Activated CD8-positive, alpha-beta T cell treated with anti-CD3 and anti-CD28 coated beads, Interleukin-2, amount 10 ng/mL, durations not matched to agents 7 days and 5 days (primary cell): ENCODE results near the gene PCAT7. TPM values are rescaled to one million over a fixed set of nuclear protein-coding genes. Genes with fewer than 3 reads are reported as not detected.
"Not testable (repeated sequence)": the region's sequence is repeated elsewhere in the genome, so short reads cannot be mapped to it uniquely, and the experiment has no call there.

ENCODE experiments used
- ATAC-seq: fragments of 150-1000 bp; cut with Tn5 transposase; one replicate; pipeline ENCODE4 v1.10.0; 2021; ENCODE audit warnings: moderate library complexity
- CTCF ChIA-PET: fragments of 350-600 bp; sonication (Branson Sonifier 250); formaldehyde crosslinking; loops from one replicate; lab custom pipeline; 2021; ENCODE audit warnings: antibody characterized with exemption; lab: Charles Lee
- POLR2A ChIA-PET: fragments of 350-600 bp; sonication (Branson Sonifier 250); formaldehyde crosslinking; loops from one replicate; lab custom pipeline; 2021; ENCODE audit warnings: antibody characterized with exemption; lab: Charles Lee
- DNase-seq: peaks from one replicate; pipeline ENCODE4 v3.0.0-alpha.2; 2020
- H3K27ac Mint-ChIP-seq: one replicate; pipeline ENCODE4 v1.8.0; 2021; ENCODE audit warnings: mild to moderate bottlenecking, mixed read lengths
- H3K27me3 Mint-ChIP-seq: one replicate; pipeline ENCODE4 v1.8.0; 2021; ENCODE audit warnings: low read depth, mixed read lengths
- H3K36me3 Mint-ChIP-seq: one replicate; pipeline ENCODE4 v1.8.0; 2021; ENCODE audit warnings: low read depth, mixed read lengths
- H3K4me1 Mint-ChIP-seq: one replicate; pipeline ENCODE4 v1.8.0; 2021; ENCODE audit warnings: low read depth, mixed read lengths
- H3K4me3 Mint-ChIP-seq: one replicate; pipeline ENCODE4 v1.8.0; 2021; ENCODE audit warnings: mild to moderate bottlenecking, mixed read lengths
- H3K9me3 Mint-ChIP-seq: one replicate; pipeline ENCODE4 v1.8.0; 2022; ENCODE audit warnings: mixed read lengths; ENCODE audit not compliant: insufficient read depth
- total RNA-seq, 2 experiments: library from RNA; stranded (reverse); gene quantifications; one replicate each; pipeline ENCODE4 v1.2.3, GENCODE V29; 2021

The PCAT7 gene
- total RNA-seq = not detected

DNA sequence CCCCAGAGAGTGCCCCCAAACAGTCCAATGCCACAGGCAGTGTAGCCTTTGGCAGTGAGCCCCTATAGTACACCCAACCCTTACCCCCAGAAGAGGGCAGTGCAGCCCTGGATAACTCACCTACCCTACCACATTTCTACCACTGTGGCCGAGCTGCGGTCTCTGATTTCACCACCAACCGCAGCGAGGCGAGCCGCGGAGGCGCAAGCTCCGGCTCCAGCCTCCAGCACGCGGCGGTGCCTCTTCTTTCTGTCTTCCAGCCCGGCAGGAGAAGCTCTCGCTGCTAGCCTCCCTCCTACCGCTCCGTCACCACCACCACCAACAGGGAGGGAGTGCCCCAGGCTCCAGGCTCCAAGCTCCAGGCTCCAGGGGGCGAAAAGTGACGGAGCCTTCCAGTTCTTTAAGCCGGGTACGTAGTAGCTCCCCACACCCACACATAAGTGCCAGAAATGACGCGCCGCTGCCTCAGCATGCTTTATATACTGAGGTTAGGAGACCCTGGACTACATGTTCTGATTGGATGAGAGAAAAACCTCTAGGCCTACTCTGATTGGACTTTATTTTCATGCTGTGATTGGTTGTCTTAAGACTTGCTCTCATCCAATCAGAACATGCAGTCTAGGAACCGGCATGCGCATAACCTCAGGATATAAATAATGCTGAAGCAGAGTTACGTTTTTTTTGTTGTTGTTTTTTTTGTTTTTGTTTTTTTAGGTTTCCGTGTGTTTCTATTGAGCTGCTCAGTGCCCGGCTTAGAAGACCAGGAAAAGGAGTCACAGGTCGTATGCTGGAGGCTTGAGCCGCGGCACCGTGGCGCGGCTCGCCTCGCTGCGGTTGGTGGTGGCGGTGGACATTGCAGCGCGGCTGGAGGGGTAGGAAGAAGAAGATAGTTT, at the start of gene PCAT7:
PCAT7 (plus strand) TSS at position 645 of the 893 bp plus-strand sequence.
- POLR2A ChIA-PET = no interaction called here
- Mint-ChIP-seq H3K36me3 (no peaks in the 10 kb centered on the region), H3K27me3 (peaks cover 21% of the 10 kb centered on the region), H3K4me1 (no peaks in the 10 kb centered on the region), H3K4me3 (no peak within 1 kb of the TSS), H3K27ac (no peak within 1 kb of the TSS), H3K9me3 (no peaks in the 10 kb centered on the region)
- CTCF ChIA-PET = no interaction called here
- DNase-seq (peak; percentile 31), ATAC-seq (peak; percentile 58)

DNA sequence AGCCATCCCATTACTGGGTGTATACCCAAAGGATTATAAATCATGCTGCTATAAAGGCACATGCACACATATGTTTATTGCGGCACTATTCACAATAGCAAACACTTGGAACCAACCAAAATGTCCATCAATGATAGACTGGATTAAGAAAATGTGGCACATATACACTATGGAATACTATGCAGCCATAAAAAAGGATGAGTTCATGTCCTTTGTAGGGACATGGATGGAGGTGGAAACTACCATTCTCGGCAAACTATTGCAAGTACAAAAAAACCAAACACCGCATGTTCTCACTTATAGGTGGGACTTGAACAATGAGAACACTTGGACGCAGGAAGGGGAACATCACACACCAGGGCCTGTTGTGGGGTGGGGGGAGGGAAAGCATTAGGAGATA, 48.5 kb upstream of the PCAT7 start:
- H3K4me3 Mint-ChIP-seq, H3K36me3 Mint-ChIP-seq, H3K9me3 Mint-ChIP-seq, H3K27ac Mint-ChIP-seq, CTCF ChIA-PET, POLR2A ChIA-PET, H3K4me1 Mint-ChIP-seq, DNase-seq, ATAC-seq: not testable (repeated sequence)
- peaks cover 19% of the 10 kb centered on the region for H3K27me3 Mint-ChIP-seq

DNA sequence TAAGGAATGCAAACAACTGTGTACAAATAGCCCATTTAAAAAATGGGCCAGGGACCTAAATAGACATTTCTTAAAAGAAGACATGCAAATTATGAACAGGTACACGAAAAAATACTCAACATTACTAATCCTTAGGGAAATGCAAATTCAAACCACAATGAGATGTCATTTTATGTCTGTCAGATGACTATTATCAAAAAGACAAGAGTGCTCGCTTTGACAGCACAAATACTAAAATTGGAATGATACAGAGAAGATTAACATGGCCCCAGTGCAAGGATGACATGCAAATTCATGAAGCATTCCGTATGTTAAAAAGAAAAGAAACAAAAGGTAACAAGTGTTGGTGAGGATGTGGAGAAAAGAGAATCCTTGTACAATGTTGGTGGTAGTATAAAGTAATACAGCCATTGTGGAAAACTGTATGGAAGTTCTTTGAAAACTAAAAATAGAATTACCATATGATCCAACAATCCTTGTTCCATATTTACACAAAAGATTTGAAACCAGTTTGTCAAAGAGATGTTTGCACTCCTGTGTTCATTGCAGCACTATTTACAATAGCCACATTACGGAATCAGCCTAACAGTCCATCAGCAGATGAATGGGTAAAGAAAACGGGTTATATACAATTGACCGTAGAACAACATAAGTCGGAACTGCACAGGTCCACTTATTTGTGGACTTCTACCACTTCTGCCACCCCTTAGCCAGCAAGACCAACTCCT, 47.2 kb upstream of the PCAT7 start:
- ChIA-PET CTCF (no interaction called here), POLR2A (no interaction called here)
- DNase-seq (no peak), ATAC-seq (no peak)
- H3K36me3 Mint-ChIP-seq = no peaks in the 10 kb centered on the region
- no peak overlapping the region for H3K4me3 Mint-ChIP-seq
- H3K9me3 Mint-ChIP-seq = no peaks in the 10 kb centered on the region
- H3K27ac Mint-ChIP-seq = no peak overlapping the region
- peaks cover 19% of the 10 kb centered on the region for H3K27me3 Mint-ChIP-seq
- H3K4me1 Mint-ChIP-seq = no peaks in the 10 kb centered on the region

DNA sequence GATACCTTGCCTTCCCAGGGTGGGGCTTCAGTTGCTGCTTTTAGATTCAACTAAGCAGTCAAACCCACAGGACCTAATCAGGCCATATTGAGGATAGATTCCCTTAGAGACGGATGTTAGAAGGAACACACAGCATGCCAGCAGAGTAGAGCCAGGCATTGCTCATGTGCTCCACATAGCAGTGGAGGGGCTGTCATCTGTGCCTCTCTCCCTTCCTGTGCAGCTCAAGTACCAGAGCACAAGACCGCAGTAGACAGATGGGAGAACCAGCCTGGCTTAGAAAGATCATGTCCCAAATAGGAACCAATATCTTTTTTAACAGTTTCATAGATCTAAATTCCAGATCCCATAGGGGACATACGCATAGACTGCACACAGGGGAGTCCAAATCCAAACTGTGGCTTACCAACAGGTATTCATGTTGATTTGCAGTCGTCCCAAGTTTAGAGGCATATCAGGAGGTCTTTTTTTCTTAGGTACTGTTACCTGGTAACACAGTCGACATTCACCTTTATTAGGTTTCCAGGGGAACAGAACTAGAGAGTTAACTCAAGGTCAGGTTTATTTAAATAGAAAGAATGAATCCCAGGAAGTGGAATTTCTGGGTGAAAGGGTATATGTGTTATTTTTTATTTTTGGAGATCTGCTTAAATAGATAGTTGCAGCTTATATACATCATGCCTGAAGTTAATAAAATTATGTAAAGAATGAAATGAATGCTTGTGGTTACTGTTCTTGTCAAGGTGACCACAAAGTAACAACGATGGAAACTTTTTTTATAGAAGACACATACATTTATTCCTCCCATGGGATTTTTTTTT, 43.5 kb upstream of the PCAT7 start:
- Mint-ChIP-seq H3K27ac (no peak overlapping the region), H3K4me3 (no peak overlapping the region), H3K27me3 (peaks cover 17% of the 10 kb centered on the region), H3K9me3 (no peaks in the 10 kb centered on the region), H3K36me3 (no peaks in the 10 kb centered on the region), H3K4me1 (no peaks in the 10 kb centered on the region)
- ChIA-PET POLR2A (interaction anchor here (0.6 kb wide), 1 partner anchor 386 kb away, joined by 3 read pairs; no protein-coding TSS in a partner anchor), CTCF (no interaction called here)
- ATAC-seq (no peak), DNase-seq (no peak)

DNA sequence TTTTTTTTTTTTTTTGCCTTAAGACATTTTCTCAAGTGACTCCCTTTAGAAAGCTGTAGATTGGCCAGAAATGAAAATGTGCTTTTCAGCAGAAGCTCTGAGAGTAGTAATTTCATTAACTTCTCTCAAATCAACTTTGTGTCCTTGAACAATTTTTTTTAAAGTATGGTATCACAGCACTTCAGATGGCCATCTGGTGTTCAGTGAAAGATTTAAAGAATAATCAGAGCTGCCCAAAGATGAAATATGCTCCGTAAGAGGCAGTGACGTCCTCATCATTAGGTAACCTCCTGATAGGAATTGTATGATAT, 43.0 kb upstream of the PCAT7 start:
- Mint-ChIP-seq H3K4me1 (no peaks in the 10 kb centered on the region), H3K4me3 (no peak overlapping the region), H3K27me3 (peaks cover 17% of the 10 kb centered on the region), H3K36me3 (no peaks in the 10 kb centered on the region), H3K27ac (no peak overlapping the region), H3K9me3 (no peaks in the 10 kb centered on the region)
- ATAC-seq (no peak), DNase-seq (no peak)
- POLR2A ChIA-PET = no interaction called here
- CTCF ChIA-PET = no interaction called here

DNA sequence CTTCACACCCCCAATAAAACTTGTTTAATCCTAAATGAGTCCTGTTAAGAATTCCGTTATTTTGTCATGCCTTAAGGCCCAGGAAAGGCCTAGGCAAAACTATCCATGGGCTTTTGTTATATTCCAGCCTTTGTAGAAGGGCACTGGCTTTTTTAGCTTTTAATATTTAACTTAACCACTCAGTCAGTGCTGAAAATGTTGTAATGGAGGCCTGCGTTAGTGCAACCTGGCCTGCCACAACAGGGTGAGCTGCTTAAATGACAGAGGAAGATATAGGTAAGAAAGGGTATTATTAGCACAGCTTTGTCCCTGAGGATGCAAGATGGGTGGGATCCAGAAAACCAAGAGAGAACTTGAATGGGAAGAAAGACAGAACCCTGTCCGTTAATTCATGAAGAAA, 40.2 kb upstream of the PCAT7 start:
- ATAC-seq (no peak), DNase-seq (no peak)
- H3K9me3 Mint-ChIP-seq = no peaks in the 10 kb centered on the region
- ChIA-PET CTCF (no interaction called here), POLR2A (no interaction called here)
- no peaks in the 10 kb centered on the region for H3K4me1 Mint-ChIP-seq
- H3K27me3 Mint-ChIP-seq = peaks cover 14% of the 10 kb centered on the region
- no peak overlapping the region for H3K4me3 Mint-ChIP-seq
- H3K36me3 Mint-ChIP-seq = no peaks in the 10 kb centered on the region
- no peak overlapping the region for H3K27ac Mint-ChIP-seq

DNA sequence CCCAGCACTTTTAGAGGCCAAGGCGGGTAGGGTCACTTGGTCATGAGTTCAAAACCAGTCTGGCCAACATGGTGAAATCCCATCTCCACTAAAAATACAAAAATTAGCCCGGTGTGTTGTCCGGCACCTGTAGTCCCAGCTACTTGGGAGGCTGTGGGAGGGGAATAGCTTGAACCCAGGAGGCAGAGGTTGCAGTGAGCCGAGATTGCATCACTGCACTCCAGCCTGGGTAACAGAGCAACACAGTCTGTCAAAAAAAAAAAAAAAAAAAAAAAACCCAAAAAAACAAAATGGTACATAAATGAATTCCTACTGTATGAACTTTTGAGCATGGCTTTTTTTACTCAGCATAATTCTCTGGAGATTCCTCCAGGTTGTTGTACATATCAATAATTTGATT, 37.6 kb upstream of the PCAT7 start:
- ATAC-seq = no peak
- no peak overlapping the region for H3K4me3 Mint-ChIP-seq

DNA sequence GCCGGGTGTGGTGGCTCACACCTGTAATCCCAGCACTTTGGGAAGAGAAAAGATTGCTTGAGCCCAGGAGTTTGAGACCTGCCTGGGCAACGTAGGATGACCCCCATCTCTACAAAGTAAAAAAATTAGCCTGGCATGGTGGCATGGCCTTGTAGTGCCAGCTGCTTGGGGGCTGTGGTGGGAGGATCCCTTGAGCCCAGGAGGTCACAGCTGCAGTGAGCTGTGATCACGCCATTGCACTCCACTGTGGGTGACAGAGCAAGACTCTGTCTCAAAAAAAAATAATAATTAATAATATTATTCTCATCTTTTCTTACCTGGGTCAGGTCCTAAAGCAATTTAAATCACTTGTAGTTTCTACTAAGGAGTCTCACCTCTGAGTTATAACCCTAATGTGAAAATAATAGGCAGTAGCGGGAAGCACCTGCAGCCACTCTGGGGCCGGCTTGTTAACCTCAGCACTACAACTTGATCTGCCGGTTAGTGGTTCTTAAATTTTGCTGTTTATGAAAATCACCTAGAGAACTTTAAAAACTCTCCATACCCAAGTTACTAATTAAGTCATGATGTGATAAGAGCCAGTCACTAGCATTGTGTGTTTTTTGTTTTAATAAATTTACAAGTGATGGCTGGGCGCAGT, 29.4 kb upstream of the PCAT7 start:
- Mint-ChIP-seq H3K4me1 (no peaks in the 10 kb centered on the region), H3K9me3 (no peaks in the 10 kb centered on the region), H3K36me3 (no peaks in the 10 kb centered on the region), H3K4me3 (no peak overlapping the region), H3K27me3 (peaks cover 10% of the 10 kb centered on the region), H3K27ac (no peak overlapping the region)
- DNase-seq (no peak), ATAC-seq (no peak)
- ChIA-PET POLR2A (no interaction called here), CTCF (no interaction called here)

More for the DNA sequence above, 37.6 kb upstream of the PCAT7 start:
- no peaks in the 10 kb centered on the region for H3K9me3 Mint-ChIP-seq
- DNase-seq = no peak
- no peak overlapping the region for H3K27ac Mint-ChIP-seq
- H3K36me3 Mint-ChIP-seq = no peaks in the 10 kb centered on the region
- ChIA-PET CTCF (no interaction called here), POLR2A (no interaction called here)
- H3K27me3 Mint-ChIP-seq = peaks cover 19% of the 10 kb centered on the region
- H3K4me1 Mint-ChIP-seq = no peaks in the 10 kb centered on the region

DNA sequence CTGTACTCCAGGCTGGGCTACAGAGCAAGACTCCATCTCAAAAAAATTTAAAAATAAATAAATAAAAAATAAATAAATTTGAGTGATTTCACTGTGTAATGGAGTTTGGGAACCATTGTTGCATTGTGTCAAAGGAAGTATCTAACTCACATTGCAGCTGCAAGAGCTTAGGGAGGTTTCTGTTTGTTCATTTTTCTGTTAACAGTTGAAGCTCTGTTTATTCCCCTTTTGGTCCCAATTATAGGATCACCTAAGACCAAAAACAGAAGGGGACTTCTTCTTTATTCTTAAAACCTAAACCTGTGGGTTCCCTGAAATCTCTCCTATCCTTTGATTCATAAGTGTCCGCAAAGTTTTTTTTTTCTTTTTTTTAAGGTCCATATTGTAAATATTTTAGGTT, 28.6 kb upstream of the PCAT7 start:
- Mint-ChIP-seq H3K4me1 (no peaks in the 10 kb centered on the region), H3K36me3 (no peaks in the 10 kb centered on the region), H3K9me3 (no peaks in the 10 kb centered on the region), H3K27ac (no peak overlapping the region), H3K4me3 (no peak overlapping the region), H3K27me3 (peaks cover 12% of the 10 kb centered on the region)
- DNase-seq (no peak), ATAC-seq (no peak)
- CTCF ChIA-PET = no interaction called here
- POLR2A ChIA-PET = no interaction called here

DNA sequence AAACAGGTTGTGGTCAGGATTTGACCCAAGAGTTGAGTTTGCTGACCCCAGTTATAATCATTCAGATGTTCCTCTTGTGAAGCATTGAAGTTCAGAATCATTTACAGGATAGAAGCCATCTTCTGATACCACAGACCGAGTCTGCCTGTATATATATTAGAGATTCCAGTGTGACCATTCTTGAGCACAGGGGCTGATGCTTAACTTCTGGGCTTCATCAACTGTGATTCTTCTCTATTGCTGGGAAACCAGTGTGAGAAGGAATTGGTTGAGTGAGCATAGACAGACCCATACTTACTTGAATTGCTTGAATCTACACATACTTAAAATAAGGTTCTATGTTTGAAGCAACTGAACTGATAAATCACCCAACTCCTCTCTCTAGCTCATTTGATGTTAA, 27.9 kb upstream of the PCAT7 start:
- Mint-ChIP-seq H3K27me3 (peaks cover 14% of the 10 kb centered on the region), H3K9me3 (no peaks in the 10 kb centered on the region), H3K4me3 (no peak overlapping the region), H3K27ac (no peak overlapping the region), H3K36me3 (no peaks in the 10 kb centered on the region), H3K4me1 (no peaks in the 10 kb centered on the region)
- CTCF ChIA-PET = no interaction called here
- DNase-seq (no peak), ATAC-seq (no peak)
- POLR2A ChIA-PET = no interaction called here

DNA sequence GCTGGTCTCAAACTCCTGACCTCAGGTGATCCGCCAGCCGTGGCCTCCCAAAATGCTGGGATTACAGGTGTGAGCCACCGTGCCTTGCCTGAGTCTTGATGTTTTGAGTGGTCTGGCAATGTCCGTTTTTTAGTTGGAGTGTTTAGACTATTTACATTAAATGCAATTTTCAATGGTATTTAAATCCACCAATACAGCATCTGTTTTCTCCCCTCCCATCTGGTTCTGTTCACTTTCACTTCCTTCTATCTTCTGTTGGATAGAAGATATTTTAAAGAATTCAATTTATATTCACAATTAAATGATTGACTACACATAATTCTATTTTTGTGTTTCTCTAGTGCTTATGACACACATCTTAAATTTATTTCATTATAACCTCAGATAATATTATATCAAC, 26.0 kb upstream of the PCAT7 start:
- no peaks in the 10 kb centered on the region for H3K4me1 Mint-ChIP-seq
- no peak overlapping the region for H3K27ac Mint-ChIP-seq
- no peaks in the 10 kb centered on the region for H3K9me3 Mint-ChIP-seq
- ATAC-seq (no peak), DNase-seq (no peak)
- H3K27me3 Mint-ChIP-seq = peaks cover 17% of the 10 kb centered on the region
- POLR2A ChIA-PET = no interaction called here
- H3K4me3 Mint-ChIP-seq = no peak overlapping the region
- CTCF ChIA-PET = no interaction called here
- H3K36me3 Mint-ChIP-seq = no peaks in the 10 kb centered on the region
